ENCODE results near the gene STRA8.

DNA sequence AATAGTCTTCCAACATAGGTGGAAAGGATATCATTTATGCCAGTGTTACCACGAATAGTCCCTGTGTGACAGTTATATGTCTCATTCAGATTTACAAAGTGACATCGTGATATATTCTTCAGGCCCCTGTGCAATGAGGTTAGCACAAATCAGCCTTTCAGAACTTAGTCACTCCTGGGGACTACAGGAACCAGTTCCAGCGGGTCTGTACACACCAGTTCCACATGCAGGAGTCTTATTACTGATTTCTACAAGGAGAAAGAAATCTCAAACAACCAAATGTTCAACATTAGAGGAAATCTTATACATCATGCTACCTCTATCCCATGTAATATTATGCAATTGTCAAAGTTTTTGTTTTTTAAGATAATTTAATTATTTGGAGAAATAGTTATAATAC lies 17.9 kb upstream of the STRA8 start:
- TF ChIP-seq EZH2 (IDR thresholded peaks at IDR 0.05; ENCODE audit: borderline replicate concordance, insufficient read depth, low read length, poor library complexity, severe bottlenecking) (no peak), POLR2AphosphoS5 (IDR thresholded peaks at IDR 0.05) (no peak), RAD21 (conservative IDR thresholded peaks at IDR 0.05) (no peak), MXI1 (conservative IDR thresholded peaks at IDR 0.05; ENCODE audit: poor library complexity, severe bottlenecking) (no peak), TAF1 (IDR thresholded peaks at IDR 0.05; ENCODE audit: low read depth) (no peak), EP300 (conservative IDR thresholded peaks at IDR 0.05; ENCODE audit: poor library complexity, severe bottlenecking) (no peak), SMC3 (conservative IDR thresholded peaks at IDR 0.05; ENCODE audit: poor library complexity) (no peak), REST (IDR thresholded peaks at IDR 0.05; ENCODE audit: borderline replicate concordance) (no peak)
- TF ChIP-seq, protein P1, sequence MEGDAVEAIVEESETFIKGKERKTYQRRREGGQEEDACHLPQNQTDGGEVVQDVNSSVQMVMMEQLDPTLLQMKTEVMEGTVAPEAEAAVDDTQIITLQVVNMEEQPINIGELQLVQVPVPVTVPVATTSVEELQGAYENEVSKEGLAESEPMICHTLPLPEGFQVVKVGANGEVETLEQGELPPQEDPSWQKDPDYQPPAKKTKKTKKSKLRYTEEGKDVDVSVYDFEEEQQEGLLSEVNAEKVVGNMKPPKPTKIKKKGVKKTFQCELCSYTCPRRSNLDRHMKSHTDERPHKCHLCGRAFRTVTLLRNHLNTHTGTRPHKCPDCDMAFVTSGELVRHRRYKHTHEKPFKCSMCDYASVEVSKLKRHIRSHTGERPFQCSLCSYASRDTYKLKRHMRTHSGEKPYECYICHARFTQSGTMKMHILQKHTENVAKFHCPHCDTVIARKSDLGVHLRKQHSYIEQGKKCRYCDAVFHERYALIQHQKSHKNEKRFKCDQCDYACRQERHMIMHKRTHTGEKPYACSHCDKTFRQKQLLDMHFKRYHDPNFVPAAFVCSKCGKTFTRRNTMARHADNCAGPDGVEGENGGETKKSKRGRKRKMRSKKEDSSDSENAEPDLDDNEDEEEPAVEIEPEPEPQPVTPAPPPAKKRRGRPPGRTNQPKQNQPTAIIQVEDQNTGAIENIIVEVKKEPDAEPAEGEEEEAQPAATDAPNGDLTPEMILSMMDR (IDR thresholded peaks at IDR 0.05; ENCODE audit: poor library complexity, severe bottlenecking), result no peak

Data from neural cell (in vitro differentiated cells).